Activated T-cell treated with anti-CD3 and anti-CD28 coated beads, Interleukin-2, amount 50 U/mL, for 72 hours (primary cell): Measurements from ENCODE around the gene ENTREP3. TPM values are rescaled to one million over a fixed set of nuclear protein-coding genes. Genes with fewer than 3 reads are reported as not detected.
A peak's percentile ranks its signal among the peaks of the same experiment; 100 is the strongest.

Experiments
- ATAC-seq, 2 donors: fragments of 150-1000 bp; cut with Tn5 transposase; replicated peaks in 1 of 2; 2 replicates each; pipeline ENCODE4 v1.10.0; 2021; ENCODE audit warnings: moderate library complexity in 2 of 2, mild to moderate bottlenecking in 1 of 2
- DNase-seq, 2 donors: peaks; one replicate each; pipeline ENCODE4 v3.0.0; 2021 to 2022; ENCODE audit warnings: mixed read lengths in 1 of 2
- H3K27ac Mint-ChIP-seq: one replicate; pipeline ENCODE4 v1.8.0; 2022; ENCODE audit warnings: mild to moderate bottlenecking, moderate library complexity, mixed read lengths
- H3K27me3 Mint-ChIP-seq: one replicate; pipeline ENCODE4 v1.8.0; 2022; ENCODE audit warnings: low read depth, mixed read lengths
- H3K36me3 Mint-ChIP-seq, 2 donors: one replicate each; pipeline ENCODE4 v1.8.0; 2022; ENCODE audit warnings: mixed read lengths in 2 of 2, mild to moderate bottlenecking in 1 of 2; ENCODE audit not compliant: insufficient read depth in 2 of 2
- H3K4me1 Mint-ChIP-seq: one replicate; pipeline ENCODE4 v1.8.0; 2022; ENCODE audit warnings: low read depth, mixed read lengths
- H3K4me3 Mint-ChIP-seq, 2 donors: one replicate each; pipeline ENCODE4 v1.8.0; 2022; ENCODE audit warnings: mild to moderate bottlenecking in 2 of 2, mixed read lengths in 2 of 2, moderate library complexity in 2 of 2
- H3K9me3 Mint-ChIP-seq, 2 donors: one replicate each; pipeline ENCODE4 v1.8.0; 2022; ENCODE audit warnings: mixed read lengths in 2 of 2
- total RNA-seq, 2 donors: library from RNA; stranded (reverse); gene quantifications; one replicate each; pipeline ENCODE4 v1.2.3, GENCODE V29; 2022

Gene ENTREP3
- total RNA-seq, 2 donors from 2014 or later = 30.7 to 33.8 TPM

- no peak for DNase-seq
- Mint-ChIP-seq H3K27ac (peak overlapping the region; percentile 93), H3K27me3 (no peaks in the 10 kb centered on the region), H3K36me3 (peaks cover 11 to 23% of the 10 kb centered on the region in 2 donors), H3K9me3 (no peaks in the 10 kb centered on the region), H3K4me3 (peak overlapping the region; percentile 93 to 94), H3K4me1 (peaks cover 46% of the 10 kb centered on the region)
- peak; percentile 59 to 60 for ATAC-seq
Measured at GRCh38 chr1:155272466-155273342, 17.4 kb upstream of the ENTREP3 start.

- DNase-seq (no peak), ATAC-seq (no peak)
- no peak overlapping the region for H3K4me3 Mint-ChIP-seq
- no peaks in the 10 kb centered on the region for H3K9me3 Mint-ChIP-seq
- no peak overlapping the region for H3K27ac Mint-ChIP-seq
- H3K27me3 Mint-ChIP-seq = no peaks in the 10 kb centered on the region
- H3K4me1 Mint-ChIP-seq = peaks cover 28% of the 10 kb centered on the region
- H3K36me3 Mint-ChIP-seq = peaks cover 14 to 36% of the 10 kb centered on the region in 2 donors
Measured at GRCh38 chr1:155269381-155269780, 14.1 kb upstream of the ENTREP3 start.

- ATAC-seq (no peak), DNase-seq (no peak)
- Mint-ChIP-seq H3K4me3 (no peak overlapping the region), H3K27ac (no peak overlapping the region), H3K27me3 (no peaks in the 10 kb centered on the region), H3K36me3 (peaks cover 14 to 40% of the 10 kb centered on the region in 2 donors), H3K4me1 (peaks cover 28% of the 10 kb centered on the region), H3K9me3 (no peaks in the 10 kb centered on the region)
Measured at GRCh38 chr1:155268630-155269029, 13.3 kb upstream of the ENTREP3 start.

- ATAC-seq (no peak), DNase-seq (no peak)
- no peak overlapping the region for H3K27ac Mint-ChIP-seq
- peaks cover 10 to 43% of the 10 kb centered on the region in 2 donors for H3K36me3 Mint-ChIP-seq
- no peaks in the 10 kb centered on the region for H3K9me3 Mint-ChIP-seq
- H3K27me3 Mint-ChIP-seq = no peaks in the 10 kb centered on the region
- no peak overlapping the region for H3K4me3 Mint-ChIP-seq
- H3K4me1 Mint-ChIP-seq = peaks cover 37% of the 10 kb centered on the region
Measured at GRCh38 chr1:155267373-155267772, 12.1 kb upstream of the ENTREP3 start.

- Mint-ChIP-seq H3K27me3 (no peaks in the 10 kb centered on the region), H3K27ac (no peak overlapping the region), H3K4me3 (no peak overlapping the region), H3K9me3 (no peaks in the 10 kb centered on the region), H3K4me1 (peaks cover 37% of the 10 kb centered on the region), H3K36me3 (peaks cover 10 to 51% of the 10 kb centered on the region in 2 donors)
- DNase-seq (no peak), ATAC-seq (no peak)
Measured at GRCh38 chr1:155266553-155266952, 11.3 kb upstream of the ENTREP3 start.

GRCh38 chr1:155263067-155263466, 7.8 kb upstream of the ENTREP3 start:
- DNase-seq (no peak), ATAC-seq (no peak)
- H3K9me3 Mint-ChIP-seq = no peaks in the 10 kb centered on the region
- H3K4me1 Mint-ChIP-seq = peaks cover 41% of the 10 kb centered on the region
- no peaks in the 10 kb centered on the region for H3K27me3 Mint-ChIP-seq
- peak overlapping the region; percentile 98 for H3K27ac Mint-ChIP-seq
- H3K36me3 Mint-ChIP-seq = peaks cover 11 to 55% of the 10 kb centered on the region in 2 donors
- peak overlapping the region; percentile 98 to 99 for H3K4me3 Mint-ChIP-seq

GRCh38 chr1:155261852-155262673, 6.8 kb upstream of the ENTREP3 start, which contains the start of gene SCAMP3:
Gene SCAMP3, minus strand, starts transcription at chr1:155262360. Its CDS starts 209 bp downstream, at chr1:155262151.
- peaks cover 12 to 58% of the 10 kb centered on the region in 2 donors for H3K36me3 Mint-ChIP-seq
- H3K27me3 Mint-ChIP-seq = no peaks in the 10 kb centered on the region
- peak within 1 kb of the TSS; percentile 98 to 99 for H3K4me3 Mint-ChIP-seq
- peak; percentile 88 to 92 for DNase-seq
- H3K27ac Mint-ChIP-seq = peak within 1 kb of the TSS; percentile 98
- peaks cover 45% of the 10 kb centered on the region for H3K4me1 Mint-ChIP-seq
- ATAC-seq = peak; percentile 95 to 98
- no peaks in the 10 kb centered on the region for H3K9me3 Mint-ChIP-seq

GRCh38 chr1:155261493-155261851, 6.2 kb upstream of the ENTREP3 start:
- DNase-seq (no peak), ATAC-seq (peak in 1 of 2 donors; percentile 20)
- H3K9me3 Mint-ChIP-seq = no peaks in the 10 kb centered on the region
- H3K27me3 Mint-ChIP-seq = no peaks in the 10 kb centered on the region
- H3K27ac Mint-ChIP-seq = peak overlapping the region; percentile 98
- peaks cover 45% of the 10 kb centered on the region for H3K4me1 Mint-ChIP-seq
- peak overlapping the region; percentile 98 to 99 for H3K4me3 Mint-ChIP-seq
- peaks cover 14 to 56% of the 10 kb centered on the region in 2 donors for H3K36me3 Mint-ChIP-seq

- peak overlapping the region; percentile 98 for H3K27ac Mint-ChIP-seq
- no peak for ATAC-seq
- DNase-seq = no peak
- peaks cover 11 to 51% of the 10 kb centered on the region in 2 donors for H3K36me3 Mint-ChIP-seq
- H3K4me1 Mint-ChIP-seq = peaks cover 56% of the 10 kb centered on the region
- peak overlapping the region in 1 of 2 donors; percentile 99 for H3K4me3 Mint-ChIP-seq
- no peaks in the 10 kb centered on the region for H3K27me3 Mint-ChIP-seq
- H3K9me3 Mint-ChIP-seq = no peaks in the 10 kb centered on the region
Measured at GRCh38 chr1:155260276-155260675, 5.0 kb upstream of the ENTREP3 start.

- Mint-ChIP-seq H3K9me3 (no peaks in the 10 kb centered on the region), H3K27me3 (no peaks in the 10 kb centered on the region), H3K27ac (peak overlapping the region; percentile 78), H3K4me1 (peaks cover 47% of the 10 kb centered on the region), H3K36me3 (peaks cover 8 to 23% of the 10 kb centered on the region in 2 donors), H3K4me3 (peak overlapping the region; percentile 85 to 92)
- DNase-seq (no peak), ATAC-seq (no peak)
Measured at GRCh38 chr1:155256058-155256852, 972 bp upstream of the ENTREP3 start.

GRCh38 chr1:155254714-155255242, 505 bp downstream of the ENTREP3 start:
- no peaks in the 10 kb centered on the region for H3K9me3 Mint-ChIP-seq

GRCh38 chr1:155254228-155254713, 1.0 kb downstream of the ENTREP3 start:
- DNase-seq = no peak
- ATAC-seq = no peak
- H3K9me3 Mint-ChIP-seq = no peaks in the 10 kb centered on the region
- H3K36me3 Mint-ChIP-seq = peaks cover 3 to 13% of the 10 kb centered on the region in 2 donors
- H3K27ac Mint-ChIP-seq = peak overlapping the region; percentile 57
- peak overlapping the region; percentile 85 to 92 for H3K4me3 Mint-ChIP-seq
- H3K27me3 Mint-ChIP-seq = no peaks in the 10 kb centered on the region
- H3K4me1 Mint-ChIP-seq = peaks cover 39% of the 10 kb centered on the region

More at GRCh38 chr1:155254714-155255242, 505 bp downstream of the ENTREP3 start:
- DNase-seq (no peak), ATAC-seq (peak in 1 of 2 donors; percentile 3)
- Mint-ChIP-seq H3K27ac (no peak overlapping the region), H3K4me1 (peaks cover 39% of the 10 kb centered on the region), H3K4me3 (peak overlapping the region; percentile 85 to 92), H3K27me3 (no peaks in the 10 kb centered on the region), H3K36me3 (peaks cover 3 to 15% of the 10 kb centered on the region in 2 donors)
